Measurements from ENCODE around the gene TRAK2. TPM values are rescaled to one million over a fixed set of nuclear protein-coding genes. Genes with fewer than 3 reads are reported as not detected.

Gene TRAK2
- total and polyA plus RNA-seq, 9 of the 15 experiments (the other 6 are each of a cell fraction or from before 2014, with no cell fraction given) = 3.4 to 10.4 (median 7.3) TPM

GRCh38 chr2:201366146-201366545, 85.1 kb downstream of the TRAK2 start:
- Histone ChIP-seq H3K4me2 (ENCODE audit: insufficient read depth, low read length) (no peak overlapping the region), H3K79me2 (ENCODE audit: control insufficient read depth, insufficient read depth, low read length) (no peaks in the 10 kb centered on the region), H3K4me3 (no peak overlapping the region), H3K27ac (ENCODE audit: extremely low read depth, low read depth, low read length) (no peak overlapping the region), H3K36me3 (ENCODE audit: control insufficient read depth, insufficient read depth, low read length) (no peaks in the 10 kb centered on the region; the same call in 2 of the 3 replicates), H3K4me1 (replicated peaks in 1 of 2; ENCODE audit: control insufficient read depth in 2 of 2, insufficient read depth in 2 of 2, low read length in 2 of 2) (no peaks in the 10 kb centered on the region; a peak in 1 of 5 replicates), H3K9me3 (replicated peaks; ENCODE audit: control insufficient read depth, insufficient read depth, low read depth, low read length) (no peaks in the 10 kb centered on the region), H4K20me1 (replicated peaks; ENCODE audit: control insufficient read depth, insufficient read depth, low read length) (no peaks in the 10 kb centered on the region), H2AFZ (ENCODE audit: low read depth, low read length) (no peak overlapping the region), H3K27me3 (ENCODE audit: control insufficient read depth in 2 of 2, insufficient read depth in 2 of 2, low read length in 2 of 2) (no peaks in the 10 kb centered on the region), H3K9me1 (ENCODE audit: control insufficient read depth, insufficient read depth, low read length) (no peaks in the 10 kb centered on the region), H3K9ac (ENCODE audit: insufficient read depth in 1 of 2, low read depth in 2 of 2, low read length in 2 of 2) (no peak overlapping the region)
- intact Hi-C loops (cut with micrococcal nuclease) (no loop called here), in situ Hi-C loops (cut with MboI) (loop anchor here (25.0 kb wide), 1 partner anchor 454 kb away; no protein-coding TSS in a partner anchor)
- no peak for DNase-seq (ENCODE audit: extremely low read depth in 1 of 4, low spot score in 3 of 4)
- TF ChIP-seq ZC3H4 (CRISPR knock-in tag; IDR thresholded peaks at IDR 0.05; ENCODE audit: borderline replicate concordance) (no peak), PBX2 (CRISPR knock-in tag; IDR thresholded peaks at IDR 0.05; ENCODE audit: low read depth) (no peak), PBX2 (tag; conservative IDR thresholded peaks at IDR 0.05; ENCODE audit: low read depth) (no peak), HDAC6 (IDR thresholded peaks at IDR 0.05; ENCODE audit: low read depth, low read length) (no peak), SMC3 (conservative IDR thresholded peaks at IDR 0.05; ENCODE audit: insufficient read depth, low read depth, low read length) (no peak), DPF2 (IDR thresholded peaks at IDR 0.05) (no peak), STAT5B (CRISPR knock-in tag; IDR thresholded peaks at IDR 0.05) (no peak), BCL6 (CRISPR knock-in tag; IDR thresholded peaks at IDR 0.05) (no peak), U2AF2 (optimal IDR thresholded peaks at IDR 0.05; ENCODE audit: low read depth, low read length) (no peak), NFATC3 (IDR thresholded peaks at IDR 0.05) (no peak), CGGBP1 (CRISPR knock-in tag; IDR thresholded peaks at IDR 0.05) (no peak)
- TF ChIP-seq, protein P1, sequence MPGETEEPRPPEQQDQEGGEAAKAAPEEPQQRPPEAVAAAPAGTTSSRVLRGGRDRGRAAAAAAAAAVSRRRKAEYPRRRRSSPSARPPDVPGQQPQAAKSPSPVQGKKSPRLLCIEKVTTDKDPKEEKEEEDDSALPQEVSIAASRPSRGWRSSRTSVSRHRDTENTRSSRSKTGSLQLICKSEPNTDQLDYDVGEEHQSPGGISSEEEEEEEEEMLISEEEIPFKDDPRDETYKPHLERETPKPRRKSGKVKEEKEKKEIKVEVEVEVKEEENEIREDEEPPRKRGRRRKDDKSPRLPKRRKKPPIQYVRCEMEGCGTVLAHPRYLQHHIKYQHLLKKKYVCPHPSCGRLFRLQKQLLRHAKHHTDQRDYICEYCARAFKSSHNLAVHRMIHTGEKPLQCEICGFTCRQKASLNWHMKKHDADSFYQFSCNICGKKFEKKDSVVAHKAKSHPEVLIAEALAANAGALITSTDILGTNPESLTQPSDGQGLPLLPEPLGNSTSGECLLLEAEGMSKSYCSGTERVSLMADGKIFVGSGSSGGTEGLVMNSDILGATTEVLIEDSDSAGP (CRISPR knock-in tag; IDR thresholded peaks at IDR 0.05) = no peak
- TF ChIP-seq, protein P2, sequence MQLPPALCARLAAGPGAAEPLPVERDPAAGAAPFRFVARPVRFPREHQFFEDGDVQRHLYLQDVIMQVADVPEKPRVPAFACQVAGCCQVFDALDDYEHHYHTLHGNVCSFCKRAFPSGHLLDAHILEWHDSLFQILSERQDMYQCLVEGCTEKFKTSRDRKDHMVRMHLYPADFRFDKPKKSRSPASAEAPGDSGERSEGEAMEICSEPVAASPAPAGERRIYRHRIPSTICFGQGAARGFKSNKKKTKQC (CRISPR knock-in tag; IDR thresholded peaks at IDR 0.05) = no peak
- TF ChIP-seq, protein P3, sequence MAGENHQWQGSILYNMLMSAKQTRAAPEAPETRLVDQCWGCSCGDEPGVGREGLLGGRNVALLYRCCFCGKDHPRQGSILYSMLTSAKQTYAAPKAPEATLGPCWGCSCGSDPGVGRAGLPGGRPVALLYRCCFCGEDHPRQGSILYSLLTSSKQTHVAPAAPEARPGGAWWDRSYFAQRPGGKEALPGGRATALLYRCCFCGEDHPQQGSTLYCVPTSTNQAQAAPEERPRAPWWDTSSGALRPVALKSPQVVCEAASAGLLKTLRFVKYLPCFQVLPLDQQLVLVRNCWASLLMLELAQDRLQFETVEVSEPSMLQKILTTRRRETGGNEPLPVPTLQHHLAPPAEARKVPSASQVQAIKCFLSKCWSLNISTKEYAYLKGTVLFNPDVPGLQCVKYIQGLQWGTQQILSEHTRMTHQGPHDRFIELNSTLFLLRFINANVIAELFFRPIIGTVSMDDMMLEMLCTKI (IDR thresholded peaks at IDR 0.05; ENCODE audit: partially characterized antibody) = no peak
- ChIA-PET CTCF (ENCODE audit: low intra/inter-chr PET ratio) (no interaction called here), POLR2A (no interaction called here)
- FAIRE-seq = no peak
- no TSS peak for BruUV-seq (replicated peaks)
- no peak for ATAC-seq

Measured in K562 (cell line).